Measurements from ENCODE around the gene GUCY2D.
"Not testable (repeated sequence)": the region's sequence is repeated elsewhere in the genome, so short reads cannot be mapped to it uniquely, and the experiment has no call there.

The GUCY2D gene

DNA sequence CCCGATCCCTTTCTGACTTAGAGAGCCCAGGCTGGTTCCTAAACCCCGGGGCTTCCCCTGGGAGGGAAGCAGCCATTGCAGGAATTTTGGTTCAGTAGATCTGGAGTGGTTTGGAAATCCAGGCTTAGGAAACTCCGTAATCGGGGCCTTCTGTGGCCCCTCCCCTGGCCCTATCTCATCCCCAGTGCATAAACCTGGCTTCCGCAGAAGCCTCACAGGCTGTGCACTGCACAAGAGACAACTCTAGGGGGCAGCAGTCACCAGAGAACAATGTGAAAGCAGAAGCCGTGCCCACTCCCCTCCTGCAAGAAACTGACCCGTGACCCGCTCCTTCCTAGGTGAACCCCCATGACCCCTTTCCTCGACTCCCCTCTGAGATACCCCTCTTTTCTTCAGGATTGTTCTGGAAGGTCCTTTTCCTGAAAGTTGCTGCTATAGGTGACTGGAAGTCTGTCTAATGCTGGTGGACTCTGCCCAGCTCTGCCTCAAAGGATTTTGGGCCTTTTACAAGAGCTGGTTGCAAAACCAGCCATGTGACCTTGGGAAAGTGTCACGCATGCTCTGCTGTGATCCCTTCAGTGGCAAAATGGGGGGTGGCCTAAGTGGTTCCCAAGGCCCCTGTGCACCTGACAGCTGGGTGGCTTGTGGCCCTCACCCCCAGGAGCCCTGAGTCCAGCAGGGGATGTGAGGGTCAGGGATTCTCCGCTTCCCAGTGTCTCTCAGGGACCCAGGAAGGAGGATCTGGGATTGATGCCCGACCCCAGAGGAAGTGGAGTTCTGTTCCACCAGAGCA, 14.4 kb downstream of the GUCY2D start:
- no peak for DNase-seq (ENCODE audit: low spot score)

DNA sequence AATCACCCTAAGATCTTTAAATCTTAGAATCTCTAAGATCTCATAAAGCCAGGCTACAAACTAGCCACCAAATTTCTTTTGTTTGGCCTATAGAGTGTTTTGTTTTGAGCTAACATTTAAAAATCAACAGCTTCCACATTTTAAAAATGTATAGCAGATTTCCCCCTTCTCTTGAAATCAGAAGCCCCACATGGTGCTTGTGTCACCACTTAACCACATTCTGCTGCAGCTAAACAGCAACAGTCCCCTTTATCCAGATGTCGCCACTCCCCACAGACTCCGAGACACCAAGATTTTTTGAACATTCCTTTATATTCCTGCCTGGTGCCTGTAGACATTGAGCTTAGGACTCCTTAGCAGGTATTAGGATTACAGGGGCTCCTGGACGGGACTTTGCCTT, 16.0 kb downstream of the GUCY2D start:
- no peak for DNase-seq (ENCODE audit: low spot score)

DNA sequence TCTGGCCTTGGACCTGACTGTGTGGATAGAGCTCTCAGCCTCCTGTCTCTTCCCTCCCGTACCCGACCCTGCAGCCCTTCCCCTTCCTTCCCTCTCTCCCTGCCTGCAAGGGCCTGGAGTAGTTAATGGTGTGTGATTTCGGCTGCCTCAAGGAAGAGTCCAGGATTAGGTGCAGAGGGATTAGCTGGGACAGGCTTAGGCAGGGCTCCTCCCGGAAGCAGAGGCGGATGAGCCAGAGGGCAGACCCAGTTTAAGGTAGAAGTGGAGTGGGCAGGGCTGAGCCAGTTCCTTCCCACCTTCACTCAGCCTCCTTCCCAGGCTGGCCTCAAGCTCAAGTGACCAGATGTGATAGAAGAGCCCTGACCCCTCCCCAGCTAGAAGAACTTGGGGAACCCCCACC, 16.8 kb downstream of the GUCY2D start:
- no peak for DNase-seq (ENCODE audit: low spot score)

DNA sequence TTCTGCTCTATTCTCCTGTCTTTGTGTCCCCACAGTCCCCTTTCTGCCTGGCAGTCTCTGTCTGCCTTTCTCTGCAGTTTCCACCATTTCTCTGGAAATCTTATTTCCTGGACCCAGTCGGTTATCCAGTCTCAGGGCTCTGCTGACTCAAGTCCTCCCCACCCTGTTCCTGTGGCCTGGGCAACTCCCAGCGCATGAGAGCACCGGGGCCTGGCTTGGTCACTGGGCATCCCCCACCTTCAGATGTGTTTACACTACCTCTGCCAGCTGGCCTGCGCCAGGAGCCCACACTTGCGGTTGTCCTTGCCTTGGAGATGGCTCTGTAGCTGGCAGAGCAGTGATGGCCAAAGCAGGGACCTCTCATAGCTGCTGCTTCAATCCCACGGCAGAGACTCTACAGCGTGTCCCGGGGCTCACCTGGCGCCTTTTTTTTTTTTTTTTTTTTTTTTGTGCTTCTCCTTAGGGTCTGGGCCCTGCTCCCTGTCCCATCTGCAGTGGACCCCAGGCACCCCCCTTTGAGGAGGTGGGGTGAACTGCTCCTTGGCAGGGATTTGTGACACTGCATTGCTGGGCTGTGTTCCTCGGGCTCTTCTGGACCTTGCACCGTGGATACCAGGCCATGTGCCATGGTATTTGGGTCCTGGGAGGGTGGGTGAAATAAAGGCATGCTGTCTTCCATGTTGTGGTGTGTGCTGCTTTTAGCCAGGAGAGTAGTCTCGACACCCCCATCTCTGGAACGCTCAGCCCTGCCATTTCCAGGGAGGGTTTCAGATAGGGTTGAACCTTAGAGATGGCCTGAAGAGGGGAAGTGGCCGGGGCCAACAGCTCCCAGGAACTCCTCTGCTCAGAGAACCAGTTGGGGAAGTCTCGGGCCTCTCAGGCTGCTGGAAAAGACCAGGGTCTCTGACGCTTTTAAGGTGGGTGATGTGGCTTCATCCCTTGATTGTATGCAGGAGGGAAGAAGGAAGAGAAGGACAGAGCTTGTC, 17.5 kb downstream of the GUCY2D start:
- peak; percentile 61 for DNase-seq (ENCODE audit: low spot score)

DNA sequence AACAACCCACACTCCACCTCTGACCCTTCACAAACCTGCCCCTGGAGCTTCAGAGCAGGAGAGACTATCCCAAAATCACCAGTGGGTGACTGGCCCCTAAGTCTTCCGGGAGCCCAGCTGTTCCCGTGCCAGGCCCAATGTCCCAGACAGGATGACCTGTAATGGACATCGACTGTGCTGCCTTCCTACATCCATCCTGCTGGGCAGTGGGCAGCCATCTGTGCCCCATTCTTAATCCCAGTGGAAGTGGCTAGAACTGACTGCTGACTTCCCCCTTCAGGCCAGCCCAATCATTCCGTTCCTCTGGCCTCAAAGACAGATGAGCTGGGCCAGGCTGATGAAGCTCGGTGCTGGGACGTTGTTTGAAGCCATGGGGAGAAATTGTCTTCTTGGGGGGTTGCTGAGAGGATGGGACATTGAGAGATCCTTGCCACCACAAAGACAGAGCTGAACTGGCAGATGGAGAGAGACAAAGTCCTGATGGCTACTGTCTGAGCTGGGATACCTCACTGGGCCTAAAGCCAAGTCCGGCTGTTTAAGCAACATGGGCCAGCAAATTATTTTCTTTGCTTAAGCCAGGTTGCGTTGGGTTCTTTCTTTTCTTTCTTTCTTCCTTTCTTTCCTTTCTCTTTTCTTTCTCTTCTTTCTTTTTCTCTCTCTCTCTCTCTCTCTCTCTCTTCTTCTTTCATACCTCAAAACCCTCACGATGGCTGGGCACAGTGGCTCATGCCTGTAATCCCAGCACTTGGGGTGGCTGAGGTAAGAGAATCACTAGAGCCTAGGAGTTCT, 18.6 kb downstream of the GUCY2D start:
- no peak for DNase-seq (ENCODE audit: low spot score)

DNA sequence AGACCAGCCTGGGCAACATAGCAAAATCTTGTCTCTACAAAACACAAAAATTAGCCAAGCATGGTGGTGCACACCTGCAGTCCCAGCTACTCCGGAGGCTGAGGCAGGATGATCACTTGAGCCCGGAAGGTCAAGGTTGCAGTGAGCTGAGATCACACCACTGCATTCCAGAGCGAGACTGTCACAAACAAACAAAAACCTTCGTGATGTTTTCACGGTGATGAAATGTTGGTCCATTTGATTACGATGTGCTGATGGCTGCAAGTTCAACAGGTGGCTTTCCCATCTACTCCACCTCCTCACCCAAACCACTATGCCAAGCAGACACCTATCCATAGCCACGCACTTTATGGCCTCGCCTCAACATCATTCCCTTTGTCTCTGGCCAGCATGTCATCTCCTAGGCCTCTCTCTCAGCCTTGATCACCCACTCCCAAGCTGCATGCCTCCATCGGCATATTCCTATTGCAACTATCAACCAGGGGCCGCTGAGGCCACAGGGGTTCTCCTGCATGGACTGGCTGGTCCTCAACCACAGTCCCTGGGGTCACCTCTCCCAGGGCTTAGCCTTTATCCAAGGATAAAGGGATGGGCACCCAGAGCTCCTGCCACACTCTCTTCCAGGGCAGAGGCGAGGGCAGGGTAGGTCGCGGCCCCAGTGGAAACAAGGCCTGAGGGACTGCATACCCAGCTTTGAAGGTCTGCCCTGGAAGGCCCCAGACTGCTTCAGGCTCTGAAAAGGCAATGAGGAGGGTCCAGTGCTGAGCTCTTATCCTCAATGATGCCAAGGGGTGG, 19.3 kb downstream of the GUCY2D start:
- no peak for DNase-seq (ENCODE audit: low spot score)

GRCh38 chr17:8022360-8023003, 20.1 kb downstream of the GUCY2D start:
- DNase-seq (ENCODE audit: low spot score): no peak

DNA sequence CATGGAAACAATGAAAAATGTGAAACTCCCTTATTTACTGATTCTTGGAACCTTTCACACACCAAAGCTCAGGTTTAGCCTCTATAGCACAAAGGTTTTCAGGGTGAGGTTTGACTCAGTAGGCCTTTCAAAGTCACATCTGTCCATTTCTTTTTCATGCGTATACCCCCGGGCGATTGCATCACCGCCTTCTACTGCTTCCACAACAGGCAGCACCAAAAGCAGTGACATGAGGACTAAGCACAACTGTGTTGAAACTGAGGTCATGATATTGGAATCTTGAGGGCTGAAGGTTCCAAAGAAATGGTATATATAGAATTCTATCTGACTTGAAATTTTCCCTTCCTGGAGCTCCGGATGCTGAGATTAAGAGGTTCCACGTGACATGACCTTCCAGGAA, 21.7 kb downstream of the GUCY2D start:
- DNase-seq (ENCODE audit: low spot score): not testable (repeated sequence)

DNA sequence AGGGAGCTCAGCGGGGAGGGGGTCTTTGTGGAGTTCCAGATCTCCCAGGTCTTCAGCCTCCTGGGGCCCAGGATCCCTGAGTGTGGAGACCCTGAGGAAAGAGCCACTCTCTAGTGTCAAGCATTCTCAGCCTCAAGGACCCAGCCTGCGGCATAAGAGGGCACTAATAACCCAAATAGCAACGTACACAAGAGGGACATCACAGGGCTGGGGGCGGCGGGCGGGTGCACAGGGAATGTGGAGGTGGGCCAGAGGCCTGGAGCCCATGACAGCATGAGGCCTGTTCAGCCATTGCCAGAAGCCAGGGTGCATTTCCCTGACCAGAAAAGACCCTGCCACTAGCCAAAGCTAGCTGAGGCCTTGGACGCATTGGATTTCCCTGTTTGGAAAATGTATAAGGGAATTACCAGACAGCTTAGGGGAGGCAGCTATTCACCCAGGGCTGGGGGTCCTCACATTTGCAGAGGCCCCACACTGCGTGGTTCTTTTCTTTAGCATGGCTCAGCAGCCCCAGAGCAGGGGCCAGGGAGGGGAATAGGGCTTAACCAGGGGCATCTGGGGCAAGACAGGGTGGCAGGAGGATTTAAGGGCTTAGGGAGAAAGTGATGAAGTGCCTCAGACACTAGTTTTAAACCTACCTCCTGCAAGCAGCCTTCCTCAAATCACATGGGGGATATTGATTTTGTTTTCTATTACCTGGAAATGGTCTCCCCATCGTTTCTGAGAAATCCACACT, 22.9 kb downstream of the GUCY2D start:
- no peak for DNase-seq (ENCODE audit: low spot score)

GRCh38 chr17:8029121-8029520, 26.7 kb downstream of the GUCY2D start:
- peak; percentile 86 for DNase-seq (ENCODE audit: low spot score)

GRCh38 chr17:8031261-8031661, 28.8 kb downstream of the GUCY2D start:
- DNase-seq (ENCODE audit: low spot score): no peak

GRCh38 chr17:8031950-8032349, 29.5 kb downstream of the GUCY2D start:
- DNase-seq (ENCODE audit: low spot score): no peak

DNA sequence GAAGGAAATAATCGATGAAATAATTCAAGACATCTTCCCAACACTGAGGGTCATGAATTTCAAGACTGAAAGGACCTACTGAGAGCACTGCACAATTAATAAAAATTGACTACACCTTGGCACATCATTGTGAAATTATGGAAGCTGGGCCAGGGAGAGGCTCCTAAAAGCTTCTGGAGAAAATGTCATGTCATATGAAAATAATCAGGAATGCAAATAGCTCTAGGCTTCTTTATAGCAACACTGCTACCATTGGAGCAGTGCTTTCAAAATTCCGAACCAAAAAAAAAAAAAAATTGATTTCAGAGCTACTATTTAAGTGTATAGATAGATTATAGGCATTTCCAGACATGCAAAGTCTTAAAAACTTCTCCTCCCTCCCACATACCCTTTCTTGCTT, 30.0 kb downstream of the GUCY2D start:
- no peak for DNase-seq (ENCODE audit: low spot score)

DNA sequence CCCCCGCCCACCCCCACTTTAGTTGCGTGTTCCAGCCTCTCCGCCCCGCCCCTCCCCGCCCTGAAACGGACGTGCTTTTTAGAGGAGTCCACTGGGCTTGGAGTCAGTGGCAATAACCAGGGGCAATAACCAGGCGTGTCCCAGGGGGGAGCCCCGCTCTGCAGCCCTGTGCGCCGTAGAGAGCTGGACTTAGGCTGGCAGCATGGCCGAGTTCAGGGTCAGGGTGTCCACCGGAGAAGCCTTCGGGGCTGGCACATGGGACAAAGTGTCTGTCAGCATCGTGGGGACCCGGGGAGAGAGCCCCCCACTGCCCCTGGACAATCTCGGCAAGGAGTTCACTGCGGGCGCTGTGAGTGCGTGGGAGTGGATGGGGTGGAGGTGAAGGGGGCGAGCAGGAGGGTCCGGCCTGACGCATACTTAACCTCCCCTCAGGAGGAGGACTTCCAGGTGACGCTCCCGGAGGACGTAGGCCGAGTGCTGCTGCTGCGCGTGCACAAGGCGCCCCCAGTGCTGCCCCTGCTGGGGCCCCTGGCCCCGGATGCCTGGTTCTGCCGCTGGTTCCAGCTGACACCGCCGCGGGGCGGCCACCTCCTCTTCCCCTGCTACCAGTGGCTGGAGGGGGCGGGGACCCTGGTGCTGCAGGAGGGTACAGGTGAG, 36.7 kb downstream of the GUCY2D start, which contains the start of gene ALOX15B:
Gene ALOX15B, plus strand, starts transcription at position 106 of the 657 bp plus-strand sequence. Its CDS starts 97 bp downstream, at position 203.
- no peak for DNase-seq (ENCODE audit: low spot score)

DNA sequence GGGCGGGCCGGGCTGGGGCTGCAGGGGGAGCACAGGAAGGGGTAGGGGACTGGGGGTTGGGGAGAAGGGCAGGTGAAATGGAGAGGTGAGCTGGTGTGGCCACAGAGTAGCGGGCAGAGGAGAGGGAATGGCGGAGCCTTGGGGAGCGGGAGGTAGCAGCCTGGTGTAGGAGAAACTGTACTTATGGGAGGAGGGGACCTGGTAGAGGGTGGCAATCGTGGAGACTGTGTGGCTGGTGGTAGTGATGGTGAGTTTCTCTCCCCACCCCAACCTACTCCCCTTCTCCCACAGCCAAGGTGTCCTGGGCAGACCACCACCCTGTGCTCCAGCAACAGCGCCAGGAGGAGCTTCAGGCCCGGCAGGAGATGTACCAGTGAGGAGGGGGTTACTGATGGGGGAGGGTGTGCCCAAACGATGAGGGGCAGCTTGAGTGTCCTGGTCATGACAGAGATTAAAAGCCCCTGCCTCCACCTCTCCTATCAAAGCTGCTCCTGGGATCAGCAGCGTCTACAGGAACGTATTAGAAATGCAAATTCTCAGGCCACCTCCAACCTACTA, 37.3 kb downstream of the GUCY2D start:
- DNase-seq (ENCODE audit: low spot score): no peak

- peak; percentile 68 for DNase-seq (ENCODE audit: low spot score)
Observed at GRCh38 chr17:8041249-8041928, 39.0 kb downstream of the GUCY2D start.

GRCh38 chr17:8041979-8042378, 39.6 kb downstream of the GUCY2D start:
- DNase-seq (ENCODE audit: low spot score): no peak
